Stimulated activated CD4-positive, alpha-beta T cell treated with anti-CD3 and anti-CD28 coated beads, Interleukin-1b, Interleukin-23, amount 100 ng/mL, for 1 hour (primary cell): Measurements from ENCODE around the gene TMEM248.
A peak's percentile ranks its signal among the peaks of the same experiment; 100 is the strongest.
"Not testable (repeated sequence)": the region's sequence is repeated elsewhere in the genome, so short reads cannot be mapped to it uniquely, and the experiment has no call there.

Experiments
- DNase-seq, 2 donors: peaks; one replicate each; pipeline ENCODE4 v3.0.0-alpha.2; 2020; ENCODE audit warnings: low read depth in 2 of 2

Gene TMEM248

GRCh38 chr7:66920769-66921395 lies at the start of gene TMEM248:
Gene TMEM248, plus strand, starts transcription at chr7:66921225. Its CDS starts 20,641 bp downstream, at chr7:66941866.
- peak; percentile 69 to 85 for DNase-seq

- DNase-seq, result no peak
Measured at GRCh38 chr7:66873476-66873875, 47.5 kb upstream of the TMEM248 start.

GRCh38 chr7:66877577-66878300 lies 43.3 kb upstream of the TMEM248 start:
- DNase-seq, result no peak

GRCh38 chr7:66878301-66878685 lies 42.7 kb upstream of the TMEM248 start:
- DNase-seq, result not testable (repeated sequence)

GRCh38 chr7:66880053-66880452 lies 41.0 kb upstream of the TMEM248 start:
- DNase-seq, result no peak

GRCh38 chr7:66880577-66880976 lies 40.4 kb upstream of the TMEM248 start:
- DNase-seq, result not testable (repeated sequence)

- DNase-seq, result no peak
Measured at GRCh38 chr7:66883716-66884115, 37.3 kb upstream of the TMEM248 start.

- not testable (repeated sequence) for DNase-seq
Measured at GRCh38 chr7:66884556-66884955, 36.5 kb upstream of the TMEM248 start.

GRCh38 chr7:66886152-66886551 lies 34.9 kb upstream of the TMEM248 start:
- no peak for DNase-seq

GRCh38 chr7:66888223-66888622 lies 32.8 kb upstream of the TMEM248 start:
- not testable (repeated sequence) for DNase-seq

GRCh38 chr7:66894463-66895080 lies 26.5 kb upstream of the TMEM248 start:
- DNase-seq, result no peak

- no peak for DNase-seq
Measured at GRCh38 chr7:66896441-66896840, 24.6 kb upstream of the TMEM248 start.

- no peak for DNase-seq
Measured at GRCh38 chr7:66899552-66900280, 21.3 kb upstream of the TMEM248 start.

- no peak for DNase-seq
Measured at GRCh38 chr7:66901941-66902843, 18.8 kb upstream of the TMEM248 start.

- DNase-seq, result no peak
Measured at GRCh38 chr7:66902844-66903180, 18.2 kb upstream of the TMEM248 start.

GRCh38 chr7:66903360-66904062 lies 17.5 kb upstream of the TMEM248 start:
- no peak for DNase-seq

- DNase-seq, result no peak
Measured at GRCh38 chr7:66904063-66904593, 16.9 kb upstream of the TMEM248 start.

GRCh38 chr7:66905278-66905677 lies 15.7 kb upstream of the TMEM248 start:
- DNase-seq, result no peak

GRCh38 chr7:66905689-66906088 lies 15.3 kb upstream of the TMEM248 start:
- DNase-seq, result no peak

- DNase-seq, result no peak
Measured at GRCh38 chr7:66907731-66908130, 13.3 kb upstream of the TMEM248 start.
